IPS-18c (cell line): Measurements from ENCODE around the gene GFOD2.
"Not testable (repeated sequence)": the region's sequence is repeated elsewhere in the genome, so short reads cannot be mapped to it uniquely, and the experiment has no call there.

Experiments
- H3K4me3 ChIP-seq: 2 replicates; pipeline ENCODE4 v1.7.0; 2013; ENCODE audit warnings: low read depth, mild to moderate bottlenecking, low read length, moderate library complexity; ENCODE audit not compliant: insufficient read depth
- H3K9me3 ChIP-seq: one replicate; pipeline ENCODE4 v1.6.1; 2013; ENCODE audit warnings: mild to moderate bottlenecking, low read length, moderate library complexity; ENCODE audit not compliant: control insufficient read depth, insufficient read depth

The GFOD2 gene

GRCh38 chr16:67714522-67714921 lies 4.6 kb downstream of the GFOD2 start:
- no peaks in the 10 kb centered on the region for H3K9me3 ChIP-seq

GRCh38 chr16:67713647-67714273 lies 5.4 kb downstream of the GFOD2 start:
- Histone ChIP-seq H3K4me3 (no peak overlapping the region), H3K9me3 (no peaks in the 10 kb centered on the region)

More at GRCh38 chr16:67714522-67714921, 4.6 kb downstream of the GFOD2 start:
- no peak overlapping the region for H3K4me3 ChIP-seq

- Histone ChIP-seq H3K9me3 (no peaks in the 10 kb centered on the region), H3K4me3 (no peak overlapping the region)
Measured at GRCh38 chr16:67710607-67711006, 8.5 kb downstream of the GFOD2 start.

- Histone ChIP-seq H3K4me3 (no peak overlapping the region), H3K9me3 (no peaks in the 10 kb centered on the region)
Measured at GRCh38 chr16:67709050-67709449, 10.1 kb downstream of the GFOD2 start.

- Histone ChIP-seq H3K9me3 (no peaks in the 10 kb centered on the region), H3K4me3 (no peak overlapping the region)
Measured at GRCh38 chr16:67708368-67708771, 10.7 kb downstream of the GFOD2 start.

GRCh38 chr16:67707790-67708189 lies 11.3 kb downstream of the GFOD2 start:
- Histone ChIP-seq H3K4me3 (no peak overlapping the region), H3K9me3 (no peaks in the 10 kb centered on the region)

DNA sequence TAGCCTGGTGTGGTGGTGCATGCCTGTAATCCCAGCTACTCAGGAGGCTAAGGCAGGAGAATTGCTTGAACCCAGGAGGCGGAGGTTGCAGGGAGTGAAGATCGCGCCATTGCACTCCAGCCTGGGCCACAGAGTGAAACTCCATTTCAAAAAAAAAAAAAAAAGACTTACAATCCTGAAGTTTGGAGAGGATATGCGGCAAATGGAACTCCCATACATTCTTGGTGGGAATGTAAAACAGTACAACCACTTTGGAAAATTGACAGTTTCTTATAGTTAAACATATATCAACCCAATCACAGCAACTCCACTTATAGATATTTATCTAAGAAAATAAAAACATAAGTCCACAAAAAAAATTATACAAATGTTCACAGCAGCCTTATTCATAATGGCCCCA lies 11.9 kb downstream of the GFOD2 start:
- no peak overlapping the region for H3K4me3 ChIP-seq
- H3K9me3 ChIP-seq = no peaks in the 10 kb centered on the region

- no peaks in the 10 kb centered on the region for H3K9me3 ChIP-seq
- no peak overlapping the region for H3K4me3 ChIP-seq
Measured at GRCh38 chr16:67704110-67704509, 15.0 kb downstream of the GFOD2 start.

DNA sequence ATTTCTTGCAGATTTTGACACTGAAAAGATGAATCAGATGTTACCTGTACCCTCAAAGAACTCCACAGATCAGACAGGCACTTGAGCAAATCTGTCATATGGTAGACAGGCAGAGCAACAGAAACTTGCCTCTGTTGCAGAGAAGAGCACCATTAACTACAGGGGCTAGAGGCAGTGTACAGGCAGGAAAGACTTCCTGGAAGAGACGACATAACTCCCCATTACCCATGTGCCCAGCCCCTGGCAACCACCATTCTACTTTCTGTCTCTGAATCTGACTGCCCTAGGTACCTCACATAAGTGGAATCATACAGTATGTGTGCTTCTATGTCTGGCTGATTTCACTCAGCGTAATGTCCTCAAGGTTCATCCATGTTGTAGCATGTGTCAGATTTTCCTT lies 15.5 kb downstream of the GFOD2 start:
- no peak overlapping the region for H3K4me3 ChIP-seq

GRCh38 chr16:67702130-67702529 lies 17.0 kb downstream of the GFOD2 start:
- no peak overlapping the region for H3K4me3 ChIP-seq
- no peaks in the 10 kb centered on the region for H3K9me3 ChIP-seq

More for the DNA sequence above, 15.5 kb downstream of the GFOD2 start:
- H3K9me3 ChIP-seq = no peaks in the 10 kb centered on the region

DNA sequence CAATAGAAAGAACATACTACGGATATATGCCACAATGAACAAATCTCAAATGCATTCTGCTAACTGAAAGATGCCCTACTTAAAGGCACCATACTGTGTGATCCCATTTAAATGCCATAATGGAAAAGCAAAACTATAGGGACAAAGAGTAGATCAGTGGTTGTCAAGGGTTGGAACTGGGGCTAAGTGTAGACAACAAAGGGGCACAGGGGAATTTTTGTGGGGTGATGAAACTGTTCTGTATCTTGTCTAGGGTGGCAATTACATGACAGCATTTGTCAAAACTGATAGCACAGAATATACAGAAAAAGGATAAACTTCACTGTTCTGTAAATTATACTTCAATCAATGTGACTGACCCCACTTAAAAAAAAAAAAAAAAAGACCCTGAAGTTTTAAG lies 17.7 kb downstream of the GFOD2 start:
- no peaks in the 10 kb centered on the region for H3K9me3 ChIP-seq

DNA sequence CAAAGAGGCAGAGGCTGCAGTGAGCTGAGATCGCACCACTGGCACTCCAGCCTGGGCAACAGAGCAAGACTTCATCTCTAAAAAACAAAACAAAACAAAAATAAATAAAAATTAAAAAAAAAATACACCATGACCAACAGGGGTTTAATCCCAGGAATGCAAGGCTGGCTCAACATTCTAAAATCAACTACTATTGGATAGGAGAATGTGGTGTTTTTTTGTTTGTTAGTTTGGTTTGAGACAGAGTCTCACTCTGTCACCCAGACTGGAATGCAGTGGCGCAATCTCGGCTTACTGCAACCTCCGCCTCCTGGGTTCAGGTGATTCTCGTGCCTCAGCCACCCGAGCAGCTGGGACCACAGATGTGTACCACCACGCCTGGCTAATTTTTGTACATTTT lies 19.9 kb downstream of the GFOD2 start:
- Histone ChIP-seq H3K9me3 (no peaks in the 10 kb centered on the region), H3K4me3 (no peak overlapping the region)

More for the DNA sequence above, 17.7 kb downstream of the GFOD2 start:
- no peak overlapping the region for H3K4me3 ChIP-seq

- H3K4me3 ChIP-seq = no peak overlapping the region
- no peaks in the 10 kb centered on the region for H3K9me3 ChIP-seq
Measured at GRCh38 chr16:67697422-67698185, 21.5 kb downstream of the GFOD2 start.

DNA sequence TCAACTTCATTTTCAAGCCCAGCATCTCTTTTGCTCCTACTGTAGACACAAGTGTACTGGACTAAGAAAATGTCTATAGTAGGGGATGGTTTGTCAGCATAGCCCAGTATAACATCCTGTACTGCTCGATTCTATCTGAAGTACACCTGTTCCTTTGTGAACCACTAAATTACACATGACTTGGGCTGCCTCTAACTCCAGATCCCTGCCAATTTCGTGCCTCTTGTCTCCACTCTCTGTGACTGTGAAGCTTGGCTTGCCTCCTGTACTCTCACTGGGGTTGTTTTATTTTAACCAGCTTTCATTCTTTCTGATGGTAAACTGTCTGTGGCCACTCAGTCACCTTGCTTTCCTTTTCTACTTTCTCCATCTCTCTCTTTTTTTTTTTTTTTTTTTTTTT lies 24.5 kb downstream of the GFOD2 start:
- no peaks in the 10 kb centered on the region for H3K9me3 ChIP-seq
- H3K4me3 ChIP-seq = no peak overlapping the region

DNA sequence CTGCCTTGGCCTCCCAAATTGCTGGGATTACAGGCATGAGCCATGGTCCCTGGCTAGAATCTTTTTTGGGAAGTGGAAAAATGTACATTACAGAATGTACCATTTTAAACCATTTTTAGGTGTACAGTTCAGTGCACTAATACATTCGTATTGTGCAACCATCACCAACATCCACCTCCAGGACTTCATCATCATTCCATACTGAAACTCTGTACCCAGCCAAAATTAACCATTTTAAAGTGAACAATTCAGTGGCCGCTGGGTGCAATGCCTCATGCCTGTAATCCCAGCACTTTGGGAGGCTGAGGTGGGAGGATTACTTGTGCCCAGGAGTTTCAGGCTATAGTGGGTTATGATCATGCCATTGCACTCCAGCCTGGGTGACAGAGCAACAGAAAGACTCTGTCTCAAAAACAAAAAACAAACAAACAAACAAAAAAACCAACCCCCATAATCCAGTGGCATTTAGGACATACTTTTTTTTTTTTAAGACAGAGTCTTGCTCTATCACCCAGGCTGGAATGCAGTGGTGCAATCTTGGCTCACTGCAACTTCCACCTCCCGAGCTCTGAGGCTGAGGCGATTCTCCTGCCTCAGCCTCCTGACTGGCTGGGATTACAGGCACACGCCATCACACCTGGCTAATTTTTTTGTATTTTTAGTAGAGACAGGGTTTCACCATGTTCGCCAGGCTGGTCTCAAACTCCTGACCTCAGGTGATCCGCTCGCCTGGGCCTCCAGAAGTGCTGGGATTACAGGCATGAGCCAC lies 25.4 kb downstream of the GFOD2 start:
- not testable (repeated sequence) for H3K9me3 ChIP-seq, H3K4me3 ChIP-seq

DNA sequence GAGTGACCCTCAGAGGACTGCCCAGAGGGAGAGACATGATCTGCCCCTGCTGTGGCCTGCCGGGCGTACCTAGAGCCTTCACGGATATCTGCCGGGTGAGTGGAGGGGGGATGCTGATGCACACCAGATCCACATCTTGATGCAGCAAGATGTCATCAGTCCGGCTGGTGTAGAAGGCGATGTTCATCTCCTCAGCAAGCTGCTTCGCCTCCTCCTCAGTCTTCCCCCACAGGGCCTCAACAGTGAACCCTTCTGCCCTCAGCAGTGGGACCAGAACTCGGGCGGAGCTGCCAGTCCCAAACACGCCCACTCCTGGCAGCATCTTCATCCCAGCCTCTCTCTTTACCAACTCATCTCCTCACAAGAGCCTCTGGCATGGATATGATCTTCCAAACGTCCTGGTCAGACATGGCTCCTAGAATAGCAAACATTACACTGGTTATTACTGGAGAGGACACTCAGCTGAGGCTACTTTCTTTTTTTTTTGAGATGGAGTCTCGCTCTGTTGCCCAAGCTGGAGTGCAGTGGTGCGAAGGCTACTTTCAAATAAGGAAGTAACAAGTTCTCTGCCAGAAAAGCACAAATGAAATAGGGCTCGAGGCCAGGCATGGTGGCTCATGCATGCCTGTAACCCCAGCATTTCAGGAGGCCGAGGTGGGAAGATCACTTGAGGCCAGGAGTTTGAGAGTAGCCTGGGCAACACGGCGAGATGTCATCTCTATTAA lies 33.6 kb downstream of the GFOD2 start:
- H3K4me3 ChIP-seq = no peak overlapping the region

DNA sequence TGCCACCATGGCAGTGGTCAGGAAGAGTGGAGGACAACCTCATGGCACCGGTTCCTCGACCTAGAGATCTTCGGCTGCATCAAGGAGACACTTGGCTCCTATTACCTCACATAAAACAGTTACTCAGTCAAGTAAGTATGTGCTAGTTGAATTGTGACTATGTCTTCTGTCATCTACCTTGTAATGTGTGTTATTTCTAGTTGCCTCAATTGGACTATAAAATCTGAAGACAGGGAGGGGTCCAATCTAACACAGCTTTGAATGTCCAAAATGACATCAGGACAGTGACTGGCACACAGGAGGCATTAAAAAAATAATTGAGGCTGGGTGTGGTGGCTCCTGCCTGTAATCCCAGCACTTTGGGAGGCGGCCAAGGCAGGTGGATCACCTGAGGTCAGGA lies 35.3 kb downstream of the GFOD2 start:
- no peaks in the 10 kb centered on the region for H3K9me3 ChIP-seq
- H3K4me3 ChIP-seq = no peak overlapping the region

More for the DNA sequence above, 33.6 kb downstream of the GFOD2 start:
- H3K9me3 ChIP-seq = no peaks in the 10 kb centered on the region
